Measurements from ENCODE around the gene CDHR1. TPM values are rescaled to one million over a fixed set of nuclear protein-coding genes. Genes with fewer than 3 reads are reported as not detected.

Gene CDHR1
- polyA plus RNA-seq, 1 of the 3 experiments (the other 2 are of a cell fraction): 0.02 TPM

- TF ChIP-seq SIN3A (IDR thresholded peaks at IDR 0.05; ENCODE audit: borderline replicate concordance, low read depth, low read length) (no peak), ZBTB33 (IDR thresholded peaks at IDR 0.05; ENCODE audit: borderline replicate concordance, low read depth) (no peak)
Measured at GRCh38 chr10:84177541-84178141, 16.7 kb upstream of the CDHR1 start (continued).

DNA sequence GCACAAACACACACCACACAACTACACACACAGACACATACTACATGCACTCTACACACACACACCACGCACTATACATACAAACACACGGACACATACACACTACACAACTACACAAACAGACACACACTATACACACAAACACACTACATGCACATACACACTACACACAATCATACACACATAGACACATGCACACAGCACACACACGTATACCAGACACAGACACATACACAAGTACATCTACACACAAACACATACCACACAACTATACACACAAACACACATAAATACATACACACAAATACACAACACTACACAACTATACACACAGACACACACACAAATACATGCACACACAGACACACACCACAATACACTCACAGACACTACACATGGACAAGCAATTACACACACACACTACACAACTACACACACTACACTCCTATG, 16.2 kb upstream of the CDHR1 start:
- Histone ChIP-seq H3K79me2 (ENCODE audit: insufficient read depth) (no peaks in the 10 kb centered on the region), H3F3A (replicated peaks; ENCODE audit: insufficient read depth) (no peaks in the 10 kb centered on the region), H3K9ac (no peak overlapping the region), H3K9me2 (no peaks in the 10 kb centered on the region), H3K4me2 (no peak overlapping the region), H3K27me3 (ENCODE audit: insufficient read depth) (no peaks in the 10 kb centered on the region), H3K27ac (ENCODE audit: low read depth in 2 of 2, low read length in 1 of 2) (no peak overlapping the region), H3K9me3 (no peaks in the 10 kb centered on the region), H4K20me1 (ENCODE audit: insufficient read depth) (no peaks in the 10 kb centered on the region), H2AFZ (ENCODE audit: low read depth) (no peak overlapping the region), H3K36me3 (replicated peaks in 1 of 2; ENCODE audit: control insufficient read depth in 1 of 2, insufficient read depth in 2 of 2, low read length in 1 of 2) (no peaks in the 10 kb centered on the region), H3K4me3 (ENCODE audit: low read depth in 2 of 2, low read length in 1 of 2) (no peak overlapping the region), H3K4me1 (ENCODE audit: control insufficient read depth in 1 of 2, insufficient read depth in 2 of 2, low read depth in 1 of 2, low read length in 1 of 2) (peaks cover 0 to 8% of the 10 kb centered on the region in 2 experiments; a peak in 1 of 4 replicates)
- POLR2A ChIA-PET: no interaction called here
- CTCF ChIA-PET: interaction anchor here (1.1 kb wide), 1 partner anchor 27 kb away, joined by 4 read pairs; no protein-coding TSS in a partner anchor
- DNase-seq: no peak
- WGBS (ENCODE audit: low lambda C conversion rate): 66% methylated on average over 3 of the region's 3 CpGs
- TF ChIP-seq POLR2AphosphoS5 (IDR thresholded peaks at IDR 0.05; ENCODE audit: low read depth, low read length) (no peak), JUND (IDR thresholded peaks at IDR 0.05) (no peak), SMC3 (IDR thresholded peaks at IDR 0.05; ENCODE audit: low read depth, low read length) (no peak), ELF1 (IDR thresholded peaks at IDR 0.05) (no peak), FOSL2 (IDR thresholded peaks at IDR 0.05; ENCODE audit: borderline replicate concordance, low read depth) (no peak), FOXM1 (IDR thresholded peaks at IDR 0.05; ENCODE audit: low read depth) (no peak), RCOR1 (IDR thresholded peaks at IDR 0.05; ENCODE audit: low read length) (no peak), IRF3 (IDR thresholded peaks at IDR 0.05; ENCODE audit: low read depth, low read length) (no peak), TAF1 (IDR thresholded peaks at IDR 0.05; ENCODE audit: borderline replicate concordance, low read depth, low read length) (no peak), PBX3 (IDR thresholded peaks at IDR 0.05) (no peak), RXRA (IDR thresholded peaks at IDR 0.05; ENCODE audit: borderline replicate concordance, low read depth) (no peak), USF2 (IDR thresholded peaks at IDR 0.05; ENCODE audit: borderline replicate concordance, low read depth, low read length) (no peak), YY1 (IDR thresholded peaks at IDR 0.05; ENCODE audit: low read depth) (no peak), MXI1 (IDR thresholded peaks at IDR 0.05; ENCODE audit: low read depth, low read length) (no peak)
- TF ChIP-seq, protein P1, sequence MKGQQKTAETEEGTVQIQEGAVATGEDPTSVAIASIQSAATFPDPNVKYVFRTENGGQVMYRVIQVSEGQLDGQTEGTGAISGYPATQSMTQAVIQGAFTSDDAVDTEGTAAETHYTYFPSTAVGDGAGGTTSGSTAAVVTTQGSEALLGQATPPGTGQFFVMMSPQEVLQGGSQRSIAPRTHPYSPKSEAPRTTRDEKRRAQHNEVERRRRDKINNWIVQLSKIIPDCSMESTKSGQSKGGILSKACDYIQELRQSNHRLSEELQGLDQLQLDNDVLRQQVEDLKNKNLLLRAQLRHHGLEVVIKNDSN (IDR thresholded peaks at IDR 0.05; ENCODE audit: borderline replicate concordance, low read depth): no peak

Measured in SK-N-SH (cell line).